ENCODE measurements around the gene RNF103. TPM values are rescaled to one million over a fixed set of nuclear protein-coding genes. Genes with fewer than 3 reads are reported as not detected.

Gene RNF103
- total and polyA plus RNA-seq, 2 of the 13 experiments (the other 11 are each of a cell fraction or from before 2014, with no cell fraction given) = 19.8 to 21.1 TPM

GRCh38 chr2:86563650-86564061 is 60.0 kb downstream of the RNF103 start (continued):
- TF ChIP-seq ZBTB40 (IDR thresholded peaks at IDR 0.05) (no peak), ZBTB40 (CRISPR knock-in tag; IDR thresholded peaks at IDR 0.05) (no peak), RFXANK (CRISPR knock-in tag; IDR thresholded peaks at IDR 0.05) (no peak), THAP7 (CRISPR knock-in tag; IDR thresholded peaks at IDR 0.05) (no peak), ASH2L (IDR thresholded peaks at IDR 0.05; ENCODE audit: insufficient read length, low read depth, low read length) (no peak), HMG20B (CRISPR knock-in tag; conservative IDR thresholded peaks at IDR 0.05) (no peak), FOXJ3 (CRISPR knock-in tag; IDR thresholded peaks at IDR 0.05; ENCODE audit: borderline replicate concordance) (0 out of 2 replicates have a peak, but pooled peaks have one; percentile 3), ZNF136 (CRISPR knock-in tag; IDR thresholded peaks at IDR 0.05; ENCODE audit: low read depth) (no peak; the same call in 1 of the 2 replicates), RARA (CRISPR knock-in tag; IDR thresholded peaks at IDR 0.05) (no peak), ZXDC (CRISPR knock-in tag; IDR thresholded peaks at IDR 0.05) (no peak), ZNF143 (CRISPR knock-in tag; IDR thresholded peaks at IDR 0.05) (no peak), ZNF740 (CRISPR knock-in tag; IDR thresholded peaks at IDR 0.05) (no peak), ZBTB46 (CRISPR knock-in tag; IDR thresholded peaks at IDR 0.05; ENCODE audit: borderline replicate concordance) (no peak), KLF13 (CRISPR knock-in tag; IDR thresholded peaks at IDR 0.05) (no peak), SAFB2 (CRISPR knock-in tag; IDR thresholded peaks at IDR 0.05; ENCODE audit: borderline replicate concordance, low read depth) (no peak), IKZF1 (IDR thresholded peaks at IDR 0.05) (no peak)

Measured in HepG2 (cell line).